ENCODE data around the gene SMPD3.

The SMPD3 gene

DNA sequence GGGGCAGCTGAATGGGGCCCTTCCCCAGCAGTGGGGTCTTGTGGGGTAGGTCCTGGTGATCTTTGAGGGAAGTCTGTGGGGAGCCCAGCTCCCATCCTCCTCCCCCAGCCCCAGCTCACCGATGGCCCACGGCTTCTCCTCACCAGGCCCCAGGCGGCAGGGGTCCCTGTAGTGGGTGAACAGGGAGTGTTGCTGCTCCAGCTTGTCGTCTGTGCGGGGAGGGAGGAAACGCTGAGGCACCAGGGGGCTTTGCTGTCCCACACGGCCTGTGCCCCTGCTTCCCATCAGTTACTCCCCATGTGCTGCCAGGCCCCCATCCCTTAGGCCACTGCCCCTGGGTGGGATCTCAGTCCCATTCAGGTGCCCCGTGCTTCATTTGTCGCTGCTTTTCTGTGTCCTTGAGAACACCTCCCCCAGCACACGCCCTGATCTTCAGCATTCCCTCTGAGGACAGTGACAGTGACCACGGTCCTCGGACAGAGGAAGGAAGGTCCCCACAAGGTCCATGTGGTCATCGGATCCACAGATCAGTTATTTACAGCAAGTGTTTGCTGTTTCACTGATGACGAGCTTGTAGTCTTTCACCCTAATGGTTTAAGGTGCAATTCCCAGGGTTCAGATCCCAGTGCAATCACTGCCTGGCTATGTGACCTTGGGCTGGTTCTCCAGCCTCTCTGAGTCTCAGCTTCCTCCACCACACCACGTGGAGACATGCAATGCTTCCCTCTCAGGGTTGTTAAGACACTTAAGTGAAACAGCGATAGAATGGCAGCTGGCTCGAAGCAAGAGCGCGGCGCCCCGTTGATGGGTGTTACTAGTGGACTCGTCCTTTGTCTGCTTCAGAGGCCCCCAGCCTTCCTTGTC, 84.4 kb downstream of the SMPD3 start:
- ATAC-seq (replicated peaks; ENCODE audit: extremely low read depth, poor library complexity, severe bottlenecking) (no peak), DNase-seq (ENCODE audit: low spot score in 2 of 2) (no peak)
- Mint-ChIP-seq H3K36me3 (ENCODE audit: insufficient read depth) (no peaks in the 10 kb centered on the region), H3K4me1 (peaks cover 28% of the 10 kb centered on the region), H3K9me3 (no peaks in the 10 kb centered on the region), H3K4me3 (no peak overlapping the region), H3K27me3 (peaks cover 8% of the 10 kb centered on the region), H3K27ac (ENCODE audit: low read depth) (no peak overlapping the region)

DNA sequence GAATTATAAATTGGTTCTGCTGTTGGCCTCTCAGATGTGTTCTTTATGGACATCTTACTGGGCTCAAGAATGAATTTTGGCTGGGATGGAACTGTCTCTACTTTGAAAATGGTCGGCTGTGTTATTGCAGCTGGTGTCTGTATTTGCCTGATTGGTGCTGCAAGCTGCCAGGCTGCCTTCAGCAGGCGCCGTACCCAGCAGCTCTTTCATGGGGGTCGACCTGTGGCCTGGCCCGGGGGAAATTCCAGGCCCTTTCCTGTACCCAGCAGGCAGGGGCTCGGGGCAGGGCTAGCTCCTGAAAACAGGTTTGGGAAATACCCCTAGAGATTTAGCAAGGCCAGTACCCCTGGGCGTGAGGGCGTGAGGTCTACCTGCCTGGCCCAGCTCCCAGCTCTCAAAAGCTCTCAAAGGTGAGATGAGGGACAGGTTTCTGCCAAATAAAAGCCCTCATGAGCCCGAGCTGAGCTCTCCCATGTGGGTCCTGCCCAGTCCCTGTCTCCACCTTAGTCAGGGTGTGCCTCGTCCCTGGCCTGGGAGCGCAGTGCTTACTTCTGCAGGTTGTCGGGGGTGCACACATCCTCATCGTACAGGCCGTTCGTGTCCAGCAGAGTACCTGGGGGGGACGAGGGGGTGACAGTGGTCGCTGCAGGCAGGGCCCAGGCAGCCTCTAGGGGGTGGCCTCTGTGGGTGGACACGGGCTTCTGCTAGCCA, 85.2 kb downstream of the SMPD3 start:
- Mint-ChIP-seq H3K4me3 (no peak overlapping the region), H3K27ac (ENCODE audit: low read depth) (no peak overlapping the region), H3K36me3 (ENCODE audit: insufficient read depth) (no peaks in the 10 kb centered on the region), H3K27me3 (peaks cover 8% of the 10 kb centered on the region), H3K9me3 (no peaks in the 10 kb centered on the region), H3K4me1 (peaks cover 21% of the 10 kb centered on the region)
- no peak for ATAC-seq (replicated peaks; ENCODE audit: extremely low read depth, poor library complexity, severe bottlenecking)
- no peak for DNase-seq (ENCODE audit: low spot score in 2 of 2)

DNA sequence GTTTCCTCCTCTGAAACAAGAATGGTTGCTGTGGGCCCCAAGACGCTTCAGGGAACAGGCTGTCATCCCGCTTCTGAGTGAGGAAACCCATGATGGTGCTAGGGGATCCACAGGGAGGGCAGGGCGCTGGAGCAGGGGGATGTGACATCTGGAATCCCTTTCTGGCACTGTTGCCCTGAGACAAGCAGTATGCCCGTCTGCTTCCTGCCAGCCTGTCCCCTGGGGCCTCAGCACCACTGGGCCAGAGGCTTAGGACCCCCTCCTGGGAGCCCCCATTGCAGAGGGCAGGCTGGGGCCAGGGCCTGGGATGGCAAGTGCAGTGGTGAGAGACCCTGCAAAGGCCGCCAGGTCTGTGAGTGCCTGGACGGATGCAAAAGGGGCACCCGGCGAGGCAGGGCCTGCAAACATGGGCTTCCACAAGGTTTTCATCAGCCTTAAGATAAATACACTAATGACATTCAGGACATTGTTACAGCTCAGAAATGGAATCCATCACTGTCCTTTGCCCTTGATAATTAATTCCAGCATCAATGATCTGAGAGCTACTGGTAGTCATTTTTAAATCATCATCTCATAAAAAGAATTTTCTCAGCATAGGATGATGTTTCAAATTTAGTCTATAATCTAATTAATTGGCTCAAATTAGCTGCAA, 85.9 kb downstream of the SMPD3 start:
- Mint-ChIP-seq H3K27me3 (peaks cover 8% of the 10 kb centered on the region), H3K27ac (ENCODE audit: low read depth) (no peak overlapping the region), H3K4me3 (no peak overlapping the region), H3K9me3 (no peaks in the 10 kb centered on the region), H3K36me3 (ENCODE audit: insufficient read depth) (no peaks in the 10 kb centered on the region), H3K4me1 (peaks cover 15% of the 10 kb centered on the region)
- no peak for DNase-seq (ENCODE audit: low spot score in 2 of 2)
- no peak for ATAC-seq (replicated peaks; ENCODE audit: extremely low read depth, poor library complexity, severe bottlenecking)

DNA sequence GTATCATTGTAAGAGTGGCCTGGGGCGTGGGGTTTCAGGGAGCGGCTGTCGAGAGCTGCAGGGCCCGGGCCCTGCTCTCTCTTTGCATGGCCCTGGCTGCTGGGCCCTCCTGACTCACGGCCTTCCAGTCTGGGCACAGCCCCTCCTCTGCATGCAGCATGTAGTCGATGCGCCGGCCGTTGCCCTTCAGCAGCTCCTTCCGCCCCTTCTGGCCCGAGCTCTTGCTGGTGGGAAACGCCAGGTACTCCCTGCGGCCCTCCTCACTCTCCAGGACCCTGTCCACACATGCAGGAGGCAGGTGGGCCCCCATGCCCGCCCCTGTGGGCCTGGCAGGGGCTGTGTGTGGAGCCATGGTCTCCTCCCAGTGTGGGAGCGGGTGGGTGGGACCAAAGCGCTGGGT, 86.8 kb downstream of the SMPD3 start:
- H3K4me1 Mint-ChIP-seq = peaks cover 23% of the 10 kb centered on the region
- peak overlapping the region; percentile 73 for H3K27ac Mint-ChIP-seq (ENCODE audit: low read depth)

DNA sequence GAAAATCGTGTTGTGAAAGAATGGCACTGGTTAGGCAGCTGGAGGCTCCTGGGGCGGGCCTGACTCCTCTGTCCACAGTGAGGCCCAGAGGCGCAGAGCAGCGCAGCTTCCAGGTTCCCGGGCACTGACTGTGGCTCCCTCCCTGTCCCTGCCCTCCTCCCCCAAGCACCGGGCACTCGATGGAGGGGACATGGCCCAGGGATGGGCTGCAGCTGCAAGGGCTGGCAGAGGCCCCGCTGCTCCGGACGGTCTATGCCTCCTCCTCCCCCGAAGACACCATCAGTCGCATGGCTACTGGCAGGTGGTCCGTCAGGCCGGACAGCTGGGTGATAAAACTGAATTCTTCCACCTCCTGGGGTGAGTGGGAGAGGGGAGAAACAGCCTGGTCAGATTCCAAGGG, 87.4 kb downstream of the SMPD3 start:
- Mint-ChIP-seq H3K4me1 (peaks cover 23% of the 10 kb centered on the region), H3K4me3 (no peak overlapping the region), H3K9me3 (no peaks in the 10 kb centered on the region), H3K27me3 (peaks cover 2% of the 10 kb centered on the region), H3K36me3 (ENCODE audit: insufficient read depth) (peaks cover 3% of the 10 kb centered on the region), H3K27ac (ENCODE audit: low read depth) (peak overlapping the region; percentile 74)
- ATAC-seq (replicated peaks; ENCODE audit: extremely low read depth, poor library complexity, severe bottlenecking) = no peak
- no peak for DNase-seq (ENCODE audit: low spot score in 2 of 2)

More for the DNA sequence above, 86.8 kb downstream of the SMPD3 start:
- no peaks in the 10 kb centered on the region for H3K9me3 Mint-ChIP-seq
- peaks cover under 1% of the 10 kb centered on the region for H3K36me3 Mint-ChIP-seq (ENCODE audit: insufficient read depth)
- H3K27me3 Mint-ChIP-seq = peaks cover 8% of the 10 kb centered on the region
- no peak for DNase-seq (ENCODE audit: low spot score in 2 of 2)
- ATAC-seq (replicated peaks; ENCODE audit: extremely low read depth, poor library complexity, severe bottlenecking) = no peak
- no peak overlapping the region for H3K4me3 Mint-ChIP-seq

DNA sequence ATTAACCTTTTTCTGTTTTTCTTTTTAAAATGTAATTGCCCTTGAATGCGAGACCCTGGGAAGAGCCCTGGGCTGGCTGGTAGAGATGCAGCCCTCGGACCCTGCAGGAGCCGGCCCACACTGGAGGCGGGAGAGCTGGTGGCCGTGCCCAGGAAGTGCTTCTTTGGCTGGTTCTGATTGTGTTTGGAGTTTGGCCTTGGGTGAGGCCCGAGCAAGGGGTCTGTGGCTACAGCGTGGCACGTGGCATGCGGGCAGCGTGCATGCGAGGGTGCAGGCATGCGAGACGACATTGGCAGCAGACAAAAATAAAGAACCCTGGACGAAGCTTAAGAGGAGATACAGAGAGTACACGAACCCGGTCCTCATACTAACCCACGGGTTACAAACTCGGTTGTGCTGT, 87.8 kb downstream of the SMPD3 start:
- H3K4me3 Mint-ChIP-seq = no peak overlapping the region
- H3K27me3 Mint-ChIP-seq = no peaks in the 10 kb centered on the region
- H3K4me1 Mint-ChIP-seq = peaks cover 23% of the 10 kb centered on the region
- ATAC-seq (replicated peaks; ENCODE audit: extremely low read depth, poor library complexity, severe bottlenecking) = no peak
- no peaks in the 10 kb centered on the region for H3K9me3 Mint-ChIP-seq
- no peak for DNase-seq (ENCODE audit: low spot score in 2 of 2)
- peak overlapping the region; percentile 74 for H3K27ac Mint-ChIP-seq (ENCODE audit: low read depth)
- peaks cover 3% of the 10 kb centered on the region for H3K36me3 Mint-ChIP-seq (ENCODE audit: insufficient read depth)

DNA sequence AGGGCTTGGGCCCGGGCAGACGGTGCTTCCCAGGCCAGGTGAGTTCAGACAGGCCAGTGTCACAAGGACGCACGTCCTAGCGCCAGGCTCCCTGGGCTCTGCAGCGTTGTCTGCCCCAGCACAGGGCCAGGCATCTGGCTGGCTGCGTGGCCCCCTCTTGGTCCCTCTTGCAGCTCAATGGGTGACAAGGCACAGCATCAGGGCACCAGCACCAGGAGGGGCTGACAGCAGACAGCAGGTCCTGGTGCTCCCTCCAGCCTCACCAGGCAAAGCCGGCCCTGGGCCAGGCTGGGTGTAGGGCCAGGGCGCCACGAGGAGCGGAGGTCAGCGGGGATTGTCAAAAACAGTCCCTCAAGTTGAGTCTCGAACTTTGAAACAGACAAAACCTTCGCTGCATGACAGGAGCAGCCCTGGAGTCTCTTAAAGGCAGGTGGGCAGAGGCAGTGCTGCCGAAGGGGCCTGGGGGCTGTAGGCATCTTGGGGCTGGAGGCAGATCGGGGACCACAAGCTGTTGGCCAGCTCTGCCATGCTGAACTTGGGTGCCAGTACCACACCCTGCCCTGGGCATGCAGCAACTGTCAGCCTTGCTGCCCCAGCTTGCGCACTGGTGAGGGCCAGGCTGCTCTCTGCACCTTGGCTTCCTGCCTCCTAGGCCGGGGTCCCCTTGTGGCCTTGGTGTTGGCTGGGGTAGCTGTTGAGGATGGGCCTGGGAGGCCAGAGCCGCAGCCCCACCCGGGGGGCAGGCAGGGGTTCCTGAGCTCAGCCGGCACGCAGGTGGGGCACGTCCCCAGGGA, 88.7 kb downstream of the SMPD3 start:
- ATAC-seq (replicated peaks; ENCODE audit: extremely low read depth, poor library complexity, severe bottlenecking) (no peak), DNase-seq (ENCODE audit: low spot score in 2 of 2) (no peak)
- Mint-ChIP-seq H3K27ac (ENCODE audit: low read depth) (no peak overlapping the region), H3K4me3 (no peak overlapping the region), H3K36me3 (ENCODE audit: insufficient read depth) (peaks cover 7% of the 10 kb centered on the region), H3K4me1 (peaks cover 32% of the 10 kb centered on the region), H3K27me3 (no peaks in the 10 kb centered on the region), H3K9me3 (no peaks in the 10 kb centered on the region)

DNA sequence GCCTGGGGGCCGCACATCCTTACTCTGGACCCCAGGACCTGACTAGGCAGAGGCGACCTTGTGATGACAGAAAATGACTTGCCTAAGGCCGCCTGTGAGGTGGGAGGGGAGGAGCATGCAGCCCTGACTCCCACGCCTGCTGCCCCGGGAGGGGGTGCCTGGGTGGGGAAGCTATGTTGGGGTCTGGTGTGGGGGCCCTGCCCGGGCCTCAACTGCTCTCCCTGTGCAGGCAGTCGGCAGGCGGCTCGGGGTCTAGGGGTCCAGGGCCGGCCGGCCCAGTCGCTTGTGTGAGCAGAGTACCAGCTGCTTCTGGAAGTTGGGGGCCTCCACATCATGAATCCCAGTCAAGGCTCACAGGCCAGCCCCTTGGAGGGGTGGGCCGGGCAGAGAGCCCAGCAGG, 89.4 kb downstream of the SMPD3 start:
- Mint-ChIP-seq H3K4me3 (no peak overlapping the region), H3K4me1 (peaks cover 39% of the 10 kb centered on the region), H3K27me3 (no peaks in the 10 kb centered on the region), H3K27ac (ENCODE audit: low read depth) (no peak overlapping the region), H3K36me3 (ENCODE audit: insufficient read depth) (peaks cover 12% of the 10 kb centered on the region), H3K9me3 (no peaks in the 10 kb centered on the region)
- ATAC-seq (replicated peaks; ENCODE audit: extremely low read depth, poor library complexity, severe bottlenecking) (no peak), DNase-seq (ENCODE audit: low spot score in 2 of 2) (no peak)

DNA sequence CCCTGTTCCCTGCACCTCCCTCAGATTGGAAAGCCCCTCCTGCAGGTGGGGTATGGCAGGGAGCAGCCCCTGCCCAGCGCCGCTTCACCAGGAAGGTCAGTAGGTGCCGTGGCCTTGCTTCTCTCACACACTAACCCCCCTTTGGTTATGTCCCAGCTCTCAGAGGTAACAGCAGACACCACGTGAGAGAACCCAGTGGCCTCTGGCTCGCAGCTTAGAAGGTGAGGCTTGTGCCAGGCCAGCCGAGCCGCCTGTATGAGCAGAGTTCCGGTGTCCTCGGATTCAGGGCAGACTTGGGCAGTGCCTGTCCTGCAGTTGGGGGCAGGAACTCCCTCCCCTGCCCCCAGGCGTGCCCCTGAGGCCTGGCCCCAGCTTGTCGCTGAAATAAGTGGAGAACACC, 90.4 kb downstream of the SMPD3 start:
- Mint-ChIP-seq H3K27ac (ENCODE audit: low read depth) (no peak overlapping the region), H3K27me3 (no peaks in the 10 kb centered on the region), H3K4me3 (peak overlapping the region; percentile 75), H3K9me3 (no peaks in the 10 kb centered on the region), H3K4me1 (peaks cover 39% of the 10 kb centered on the region), H3K36me3 (ENCODE audit: insufficient read depth) (peaks cover 14% of the 10 kb centered on the region)
- ATAC-seq (replicated peaks; ENCODE audit: extremely low read depth, poor library complexity, severe bottlenecking) = no peak
- DNase-seq (ENCODE audit: low spot score in 2 of 2) = no peak

DNA sequence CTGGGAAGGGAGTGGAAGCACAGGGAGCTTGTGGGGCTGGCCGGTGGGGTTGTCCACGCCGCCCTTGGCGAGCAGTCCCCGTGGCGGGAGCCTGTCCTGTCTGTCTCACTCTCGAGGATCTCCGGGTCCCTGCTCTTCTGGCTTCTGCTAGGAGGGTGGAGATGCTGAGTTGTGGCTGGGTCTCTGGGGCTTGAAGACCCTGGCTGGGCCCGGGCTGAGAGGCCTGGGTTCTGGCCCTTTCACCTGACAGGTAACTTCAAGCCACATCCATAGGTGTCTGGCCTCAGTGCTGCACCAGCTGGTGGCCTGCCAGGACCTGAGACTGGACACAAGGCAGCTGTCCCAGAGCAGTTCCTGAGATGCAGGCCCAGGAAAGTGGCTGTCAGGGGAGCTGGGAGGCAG, 90.8 kb downstream of the SMPD3 start:
- H3K4me3 Mint-ChIP-seq = peak overlapping the region; percentile 75
- H3K27me3 Mint-ChIP-seq = no peaks in the 10 kb centered on the region
- DNase-seq (ENCODE audit: low spot score in 2 of 2) (no peak), ATAC-seq (replicated peaks; ENCODE audit: extremely low read depth, poor library complexity, severe bottlenecking) (no peak)
- peaks cover 39% of the 10 kb centered on the region for H3K4me1 Mint-ChIP-seq
- H3K27ac Mint-ChIP-seq (ENCODE audit: low read depth) = no peak overlapping the region
- peaks cover 17% of the 10 kb centered on the region for H3K36me3 Mint-ChIP-seq (ENCODE audit: insufficient read depth)
- no peaks in the 10 kb centered on the region for H3K9me3 Mint-ChIP-seq

DNA sequence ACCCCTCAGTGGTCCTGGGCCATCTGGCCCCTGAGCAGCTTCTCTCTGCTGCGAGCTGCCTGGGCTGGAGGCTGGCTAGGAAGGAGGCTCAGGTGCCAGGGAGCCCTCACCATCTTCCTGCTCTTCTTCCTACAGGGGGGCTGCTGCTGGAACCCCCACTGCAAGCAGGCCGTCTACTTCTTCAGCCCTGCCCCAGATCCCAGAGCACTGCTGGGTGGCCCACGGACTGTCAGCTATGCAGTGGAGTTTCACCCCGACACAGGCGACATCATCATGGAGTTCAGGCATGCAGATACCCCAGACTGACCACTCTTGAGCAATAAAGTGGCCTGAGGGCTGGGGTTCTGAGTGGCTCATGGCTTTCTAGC, 91.4 kb downstream of the SMPD3 start:
- H3K9me3 Mint-ChIP-seq = no peaks in the 10 kb centered on the region
- ATAC-seq (replicated peaks; ENCODE audit: extremely low read depth, poor library complexity, severe bottlenecking) = no peak
- H3K4me3 Mint-ChIP-seq = peak overlapping the region; percentile 75
- peaks cover 19% of the 10 kb centered on the region for H3K36me3 Mint-ChIP-seq (ENCODE audit: insufficient read depth)
- no peaks in the 10 kb centered on the region for H3K27me3 Mint-ChIP-seq
- peak overlapping the region; percentile 78 for H3K27ac Mint-ChIP-seq (ENCODE audit: low read depth)
- DNase-seq (ENCODE audit: low spot score in 2 of 2) = no peak
- H3K4me1 Mint-ChIP-seq = peaks cover 39% of the 10 kb centered on the region

DNA sequence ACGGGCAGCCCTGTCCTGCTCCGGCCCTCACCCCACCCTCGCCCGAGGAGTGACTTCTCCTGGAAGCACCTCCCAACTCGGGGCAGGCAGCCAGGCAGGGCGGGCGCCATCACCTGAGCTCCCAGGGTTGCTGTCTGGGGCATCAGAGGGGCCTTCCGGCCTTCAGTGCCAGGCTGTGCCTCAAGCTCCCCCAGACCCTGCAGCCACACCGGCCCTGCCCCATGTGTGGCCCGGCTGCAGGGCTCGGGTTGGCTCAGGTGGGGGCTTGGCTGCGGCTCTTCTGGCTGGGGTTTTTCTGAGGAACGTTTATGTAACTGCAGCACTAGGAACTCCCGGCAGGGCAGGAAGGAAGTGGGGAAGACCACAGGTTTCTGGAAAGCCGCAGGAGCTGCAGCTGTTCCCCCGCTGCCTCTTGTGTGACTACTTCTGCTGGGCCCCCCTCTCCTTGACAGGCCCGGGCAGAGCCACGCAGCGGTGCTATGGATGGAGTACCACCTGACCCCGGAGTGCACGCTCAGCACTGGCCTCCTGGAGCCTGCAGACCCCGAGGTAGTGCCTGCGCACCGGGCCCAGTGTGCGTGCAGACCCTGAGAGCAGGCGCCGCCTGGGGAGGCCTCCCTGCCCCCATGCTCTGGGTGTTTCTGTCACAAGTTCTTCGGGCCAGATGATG, 91.9 kb downstream of the SMPD3 start:
- ATAC-seq (replicated peaks; ENCODE audit: extremely low read depth, poor library complexity, severe bottlenecking) (peak; percentile 89), DNase-seq (ENCODE audit: low spot score in 2 of 2) (peak; percentile 47 to 63)
- Mint-ChIP-seq H3K27me3 (no peaks in the 10 kb centered on the region), H3K36me3 (ENCODE audit: insufficient read depth) (peaks cover 21% of the 10 kb centered on the region), H3K9me3 (no peaks in the 10 kb centered on the region), H3K27ac (ENCODE audit: low read depth) (peak overlapping the region; percentile 78), H3K4me1 (peaks cover 39% of the 10 kb centered on the region), H3K4me3 (peak overlapping the region; percentile 75)
